Measurements from ENCODE around the gene DYNLT5.
A peak's percentile ranks its signal among the peaks of the same experiment; 100 is the strongest.
"Not testable (repeated sequence)": the region's sequence is repeated elsewhere in the genome, so short reads cannot be mapped to it uniquely, and the experiment has no call there.

Gene DYNLT5

DNA sequence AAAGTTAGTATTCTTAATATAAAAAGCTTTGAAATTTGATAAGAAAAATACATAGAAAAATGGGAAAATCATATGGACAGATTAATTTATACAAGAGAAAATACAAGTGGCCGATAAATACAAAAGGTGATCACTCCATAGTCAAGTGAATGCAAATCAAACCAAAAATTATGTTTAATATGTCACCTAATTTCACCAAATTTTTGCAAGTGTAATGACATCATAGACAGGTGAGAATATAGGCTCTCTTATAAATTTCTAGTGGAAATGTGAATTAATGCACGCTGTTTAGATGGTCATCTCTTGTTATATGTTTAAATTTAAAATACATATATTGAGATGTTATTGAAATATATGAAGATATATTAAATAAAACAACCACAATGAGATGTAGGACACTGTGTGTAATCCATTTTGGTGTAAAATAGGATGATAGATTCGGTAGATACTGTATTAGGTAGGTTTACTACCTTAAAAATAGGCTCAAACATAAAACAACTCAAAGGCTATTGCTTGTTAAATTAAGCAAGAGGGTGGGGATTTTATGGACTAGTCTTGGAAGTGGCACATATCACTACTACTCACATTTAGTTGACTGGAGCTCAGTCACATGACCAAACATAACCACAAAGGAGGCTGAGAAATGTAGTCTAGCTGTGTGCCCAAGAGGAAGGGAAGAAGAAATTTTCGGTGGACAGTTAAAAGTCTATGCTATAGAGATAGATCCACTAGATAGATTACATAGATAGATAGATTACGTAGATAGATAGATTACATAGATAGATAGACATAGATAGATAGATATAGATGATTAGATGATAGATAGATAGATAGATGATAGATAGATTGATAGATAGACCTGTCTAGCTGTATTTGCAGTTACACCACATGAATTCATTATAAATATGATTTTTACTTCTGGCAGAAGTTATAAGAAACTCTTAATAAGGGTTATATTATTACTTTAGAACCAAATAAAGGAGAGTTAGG, 39.7 kb downstream of the DYNLT5 start:
- no peak for DNase-seq

DNA sequence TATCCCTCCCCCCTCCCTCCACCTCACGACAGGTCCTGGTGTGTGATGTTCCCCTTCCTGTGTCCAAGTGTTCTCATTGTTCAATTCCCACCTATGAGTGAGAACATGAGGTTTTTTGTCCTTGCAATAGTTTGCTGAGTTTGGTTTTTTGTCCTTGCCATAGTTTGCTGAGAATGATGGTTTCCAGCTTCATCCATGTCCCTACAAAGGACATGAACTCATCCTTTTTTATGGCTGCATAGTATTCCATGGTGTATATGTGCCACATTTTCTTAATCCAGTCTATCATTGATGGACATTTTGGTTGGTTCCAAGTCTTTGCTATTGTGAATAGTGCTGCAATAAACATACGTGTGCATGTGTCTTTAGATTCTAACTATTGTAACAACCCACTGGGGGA, 43.6 kb downstream of the DYNLT5 start:
- not testable (repeated sequence) for DNase-seq

DNA sequence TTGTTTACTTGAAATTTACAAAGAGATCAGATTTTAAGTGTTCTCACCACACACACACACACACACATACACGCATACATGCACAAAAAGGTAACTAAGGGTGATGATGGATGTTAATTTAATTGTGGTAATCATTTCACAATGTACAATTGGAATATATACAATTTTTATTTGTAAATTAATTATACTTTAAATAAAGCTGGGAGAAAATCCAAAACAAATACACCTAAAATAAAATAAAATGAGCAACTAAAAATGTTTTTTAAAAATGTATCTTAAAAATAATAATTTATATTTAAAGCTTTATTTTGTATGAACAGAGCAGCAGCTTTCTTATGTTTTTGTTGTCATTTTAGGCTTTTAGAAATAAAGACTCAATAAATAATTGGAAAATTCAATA, 57.0 kb downstream of the DYNLT5 start:
- DNase-seq, result no peak

DNA sequence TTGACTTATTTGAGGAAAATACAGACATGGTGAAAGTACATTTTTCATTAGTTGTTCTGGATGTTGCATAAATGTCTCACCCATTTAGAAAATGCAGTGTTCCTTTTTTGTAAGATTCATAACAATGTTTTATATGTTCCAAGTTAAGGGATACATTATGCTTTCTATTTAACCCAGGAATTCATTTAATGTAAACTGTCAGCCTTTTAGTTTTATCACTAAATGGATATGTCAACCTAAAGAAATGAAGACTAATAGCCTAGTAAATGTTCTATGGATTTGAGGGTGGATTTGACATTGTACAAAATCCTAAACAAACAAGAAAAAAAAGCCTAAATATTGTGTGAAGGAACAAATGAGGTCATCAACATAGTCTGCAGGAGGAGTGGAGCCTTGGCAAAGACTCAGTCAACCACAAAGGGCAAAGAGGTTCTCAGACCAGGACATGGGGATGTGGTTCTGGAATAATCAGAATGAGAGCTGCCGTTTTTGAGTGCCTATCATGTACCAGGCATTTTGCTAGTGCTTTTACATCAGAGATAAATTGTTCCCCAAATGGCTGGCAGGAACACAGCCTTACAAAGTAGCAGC, 57.6 kb downstream of the DYNLT5 start:
- peak; percentile 62 for DNase-seq

DNA sequence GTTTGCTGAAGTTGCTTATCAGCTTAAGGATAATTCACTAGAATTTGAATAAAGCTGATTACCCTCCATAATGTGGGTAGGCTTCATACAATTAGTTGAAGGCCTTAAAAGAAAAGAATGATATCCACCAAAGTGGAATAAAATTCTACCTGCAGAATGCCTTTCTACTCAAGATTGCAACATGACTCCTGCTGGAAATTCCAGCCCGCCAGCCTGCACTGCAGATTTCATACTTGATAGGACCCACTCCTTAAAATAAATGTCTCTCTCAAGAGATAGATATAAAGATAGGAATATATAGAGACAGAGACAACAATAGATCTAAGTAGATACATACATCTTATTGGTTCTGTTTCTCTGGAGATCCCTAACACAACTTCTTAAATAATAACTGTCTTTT, 72.5 kb downstream of the DYNLT5 start:
- DNase-seq, result no peak
